Chondrocyte (in vitro differentiated cells): ENCODE data around the gene INTU. TPM values are rescaled to one million over a fixed set of nuclear protein-coding genes. Genes with fewer than 3 reads are reported as not detected.

ENCODE experiments used
- DNase-seq: peaks from one replicate; pipeline ENCODE4 v3.0.0; 2021; ENCODE audit warnings: mixed read lengths, low spot score
- H3K27ac Mint-ChIP-seq: one replicate; pipeline ENCODE4 v1.8.0; 2021; ENCODE audit warnings: mild to moderate bottlenecking, moderate library complexity, mixed read lengths; ENCODE audit not compliant: unreplicated experiment
- H3K27me3 Mint-ChIP-seq: 2 replicates; pipeline ENCODE4 v1.8.0; 2021; ENCODE audit warnings: low read depth, mixed read lengths
- H3K36me3 Mint-ChIP-seq: 2 replicates; pipeline ENCODE4 v1.8.0; 2021; ENCODE audit warnings: low read depth, mixed read lengths
- H3K4me1 Mint-ChIP-seq: 2 replicates; pipeline ENCODE4 v1.8.0; 2021; ENCODE audit warnings: low read depth, mild to moderate bottlenecking, mixed read lengths
- H3K4me3 Mint-ChIP-seq: one replicate; pipeline ENCODE4 v1.8.0; 2021; ENCODE audit warnings: mild to moderate bottlenecking, moderate library complexity, mixed read lengths; ENCODE audit not compliant: unreplicated experiment
- H3K9me3 Mint-ChIP-seq: 2 replicates; pipeline ENCODE4 v1.8.0; 2021; ENCODE audit warnings: low read depth, mixed read lengths
- CTCF ChIP-seq: fragments of 200-600 bp; sonication (generic); IDR thresholded peaks from 2 replicates; pipeline ENCODE4 v1.5.0; 2021; ENCODE audit warnings: antibody characterized with exemption, mild to moderate bottlenecking, moderate library complexity
- total RNA-seq: library from RNA; stranded (reverse); gene quantifications from 3 replicates; pipeline ENCODE4 v1.2.1, GENCODE V29; 2021

Gene INTU
- total RNA-seq, 1 donor from 2014 or later = 11.4 TPM

GRCh38 chr4:127604949-127605709 is 27.6 kb upstream of the INTU start:
- H3K9me3 Mint-ChIP-seq = no peaks in the 10 kb centered on the region
- H3K27me3 Mint-ChIP-seq = peaks cover 22% of the 10 kb centered on the region
- H3K4me1 Mint-ChIP-seq = peaks cover 13% of the 10 kb centered on the region
- H3K36me3 Mint-ChIP-seq = no peaks in the 10 kb centered on the region
- no peak overlapping the region for H3K4me3 Mint-ChIP-seq
- no peak overlapping the region for H3K27ac Mint-ChIP-seq
- no peak for DNase-seq
- peak; percentile 92 for TF ChIP-seq CTCF

- no peak overlapping the region for H3K4me3 Mint-ChIP-seq
- no peaks in the 10 kb centered on the region for H3K9me3 Mint-ChIP-seq
- TF ChIP-seq CTCF = no peak
- H3K4me1 Mint-ChIP-seq = peaks cover 13% of the 10 kb centered on the region
- H3K27ac Mint-ChIP-seq = no peak overlapping the region
- no peaks in the 10 kb centered on the region for H3K36me3 Mint-ChIP-seq
- peaks cover 26% of the 10 kb centered on the region for H3K27me3 Mint-ChIP-seq
- DNase-seq = no peak
Measured at GRCh38 chr4:127606823-127607222, 25.9 kb upstream of the INTU start.

DNA sequence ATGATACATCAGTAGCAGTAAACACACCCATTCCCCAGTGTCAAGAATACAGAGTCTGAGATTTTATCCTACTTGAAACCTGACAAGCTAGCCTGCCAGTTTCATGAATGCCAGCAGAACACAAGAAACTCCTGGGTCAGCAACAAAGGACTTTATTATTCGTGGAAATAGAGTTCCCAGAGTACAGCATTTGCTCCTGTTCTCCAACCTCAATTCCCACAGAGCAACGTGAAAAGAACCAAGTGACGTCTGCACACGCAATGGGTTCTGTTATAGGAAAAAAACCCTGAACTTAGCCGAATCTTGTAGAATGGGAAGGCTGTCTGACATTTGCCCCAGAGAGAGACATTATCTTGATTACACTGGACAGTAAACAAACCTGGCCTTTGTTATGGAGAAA is 23.3 kb upstream of the INTU start:
- H3K36me3 Mint-ChIP-seq = no peaks in the 10 kb centered on the region
- H3K27ac Mint-ChIP-seq = no peak overlapping the region
- no peak for DNase-seq
- no peaks in the 10 kb centered on the region for H3K9me3 Mint-ChIP-seq
- H3K4me3 Mint-ChIP-seq = no peak overlapping the region
- TF ChIP-seq CTCF = no peak
- H3K27me3 Mint-ChIP-seq = peaks cover 31% of the 10 kb centered on the region
- H3K4me1 Mint-ChIP-seq = peaks cover 13% of the 10 kb centered on the region

DNA sequence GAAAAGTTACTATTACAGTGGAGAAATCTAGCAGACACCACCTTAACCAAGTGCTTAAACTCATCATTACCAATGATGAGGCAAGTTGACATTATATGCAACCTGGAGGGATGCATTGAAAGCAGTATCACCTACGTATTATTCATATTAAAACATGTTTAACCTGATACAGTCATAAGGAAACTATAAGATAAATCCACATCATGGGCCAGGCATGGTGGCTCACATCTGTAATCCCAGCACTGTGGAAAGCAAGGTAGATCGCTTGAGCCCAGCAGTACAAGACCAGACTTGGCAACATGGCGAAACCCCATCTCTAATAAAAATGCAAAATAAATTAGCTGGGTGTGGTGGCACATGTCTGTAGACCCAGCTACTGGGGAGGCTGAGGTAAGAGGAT is 22.3 kb upstream of the INTU start:
- no peak overlapping the region for H3K27ac Mint-ChIP-seq
- TF ChIP-seq CTCF = no peak
- peaks cover 6% of the 10 kb centered on the region for H3K4me1 Mint-ChIP-seq
- peaks cover 29% of the 10 kb centered on the region for H3K27me3 Mint-ChIP-seq
- DNase-seq = no peak
- no peaks in the 10 kb centered on the region for H3K36me3 Mint-ChIP-seq
- no peaks in the 10 kb centered on the region for H3K9me3 Mint-ChIP-seq
- H3K4me3 Mint-ChIP-seq = no peak overlapping the region

DNA sequence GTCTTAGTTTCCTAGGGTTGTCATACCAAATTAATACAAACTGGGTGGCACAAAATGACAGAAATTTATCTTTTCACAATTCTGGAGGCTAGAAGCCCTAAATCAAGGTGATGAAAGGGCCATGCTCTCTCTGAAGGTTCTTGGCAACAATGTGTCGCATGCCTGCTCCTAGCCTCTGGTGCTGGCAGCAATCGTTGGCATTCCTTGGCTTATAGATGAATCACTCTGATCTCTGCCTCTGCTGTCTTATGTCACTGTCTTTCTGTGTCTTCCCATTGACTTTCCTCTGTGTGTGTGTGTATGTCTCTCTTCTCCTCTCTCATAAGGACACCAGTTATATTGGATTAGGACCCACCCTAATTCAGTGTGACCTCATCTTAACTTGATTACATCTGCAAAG is 15.9 kb upstream of the INTU start:
- no peak for TF ChIP-seq CTCF
- Mint-ChIP-seq H3K9me3 (no peaks in the 10 kb centered on the region), H3K27ac (no peak overlapping the region), H3K4me1 (no peaks in the 10 kb centered on the region), H3K4me3 (no peak overlapping the region), H3K27me3 (peaks cover 52% of the 10 kb centered on the region), H3K36me3 (no peaks in the 10 kb centered on the region)
- DNase-seq = no peak
